HEK293T (cell line): ENCODE measurements around the gene PTPRZ1.

Experiments
- ARNT ChIP-seq: fragments of 450-650 bp; IDR thresholded peaks from 2 replicates; pipeline ENCODE4 v1.6.1; 2017; ENCODE audit warnings: mild to moderate bottlenecking
- BHLHE40 ChIP-seq: fragments of 450-650 bp; IDR thresholded peaks from 2 replicates; pipeline ENCODE4 v1.6.1; 2016; ENCODE audit warnings: mild to moderate bottlenecking, moderate library complexity, borderline replicate concordance
- CTBP1 ChIP-seq: fragments of 450-650 bp; IDR thresholded peaks from 2 replicates; pipeline ENCODE4 v1.6.1; 2016; ENCODE audit warnings: borderline replicate concordance
- ELF4 ChIP-seq: fragments of 450-650 bp; IDR thresholded peaks from 2 replicates; pipeline ENCODE4 v1.6.1; 2017; ENCODE audit warnings: antibody characterized with exemption
- FOXK2 ChIP-seq: fragments of 450-650 bp; IDR thresholded peaks from 2 replicates; pipeline ENCODE4 v1.6.1; 2016; ENCODE audit warnings: mild to moderate bottlenecking
- FOXM1 ChIP-seq: fragments of 450-650 bp; IDR thresholded peaks from 2 replicates; pipeline ENCODE4 v1.6.1; 2017; ENCODE audit warnings: mild to moderate bottlenecking, borderline replicate concordance
- L3MBTL2 ChIP-seq: fragments of 450-650 bp; conservative IDR thresholded peaks from 2 replicates; pipeline ENCODE4 v1.6.1; 2016; ENCODE audit warnings: mild to moderate bottlenecking
- LEF1 ChIP-seq: fragments of 450-650 bp; IDR thresholded peaks from 2 replicates; pipeline ENCODE4 v1.6.1; 2017; ENCODE audit warnings: mild to moderate bottlenecking, borderline replicate concordance
- SP1 ChIP-seq: fragments of 450-650 bp; IDR thresholded peaks from 2 replicates; pipeline ENCODE4 v1.6.1; 2017
- SUZ12 ChIP-seq: fragments of 450-650 bp; IDR thresholded peaks from 2 replicates; pipeline ENCODE4 v1.6.1; 2016; ENCODE audit warnings: mild to moderate bottlenecking
- TARDBP ChIP-seq: fragments of 450-650 bp; IDR thresholded peaks from 2 replicates; pipeline ENCODE4 v1.6.1; 2016

DNA sequence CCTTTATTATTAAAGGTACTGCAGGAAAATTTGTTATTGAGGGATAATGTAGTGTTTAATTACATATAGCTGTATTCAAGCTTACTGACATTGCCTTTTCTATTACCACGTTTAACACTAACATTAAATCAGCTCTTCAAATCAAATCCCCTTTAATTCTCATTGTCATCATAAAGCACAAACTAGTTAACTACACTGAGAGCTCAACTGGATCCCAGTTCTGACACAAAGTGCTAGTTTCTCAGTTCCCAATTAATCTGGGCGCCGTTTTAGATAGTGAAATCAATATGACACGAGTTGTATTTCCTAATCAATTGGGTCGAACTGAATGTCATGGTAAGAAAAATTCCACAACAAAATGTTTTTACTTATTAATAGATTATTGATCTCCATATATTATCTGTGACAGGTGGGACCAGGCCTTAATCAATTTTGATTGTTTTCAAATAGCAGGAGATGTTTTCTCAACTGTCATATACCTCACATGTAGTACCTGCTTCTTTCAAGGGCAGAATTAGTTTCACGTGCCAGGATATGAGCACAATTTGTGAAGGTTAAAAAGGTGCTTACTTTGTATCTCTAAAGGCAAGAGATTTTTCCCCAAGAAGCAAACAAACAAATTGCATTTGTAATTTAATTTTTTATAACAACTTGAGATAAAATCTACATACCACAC is 200.1 kb downstream of the PTPRZ1 start:
- TF ChIP-seq L3MBTL2 (no peak), FOXK2 (no peak), ARNT (no peak), FOXM1 (no peak), SUZ12 (no peak), LEF1 (no peak), BHLHE40 (no peak), SP1 (no peak), TARDBP (no peak), CTBP1 (no peak), ELF4 (no peak)
